ENCODE measurements around the gene PCID2.

PCID2 gene

GRCh38 chr13:113146750-113147149, 61.7 kb downstream of the PCID2 start:
- Mint-ChIP-seq H3K36me3 (ENCODE audit: low read depth) (no peaks in the 10 kb centered on the region), H3K27ac (no peak overlapping the region), H3K9me3 (no peaks in the 10 kb centered on the region), H3K4me1 (peaks cover 7% of the 10 kb centered on the region), H3K27me3 (peaks cover 9% of the 10 kb centered on the region), H3K4me3 (no peak overlapping the region)
- DNase-seq (no peak), ATAC-seq (no peak)

DNA sequence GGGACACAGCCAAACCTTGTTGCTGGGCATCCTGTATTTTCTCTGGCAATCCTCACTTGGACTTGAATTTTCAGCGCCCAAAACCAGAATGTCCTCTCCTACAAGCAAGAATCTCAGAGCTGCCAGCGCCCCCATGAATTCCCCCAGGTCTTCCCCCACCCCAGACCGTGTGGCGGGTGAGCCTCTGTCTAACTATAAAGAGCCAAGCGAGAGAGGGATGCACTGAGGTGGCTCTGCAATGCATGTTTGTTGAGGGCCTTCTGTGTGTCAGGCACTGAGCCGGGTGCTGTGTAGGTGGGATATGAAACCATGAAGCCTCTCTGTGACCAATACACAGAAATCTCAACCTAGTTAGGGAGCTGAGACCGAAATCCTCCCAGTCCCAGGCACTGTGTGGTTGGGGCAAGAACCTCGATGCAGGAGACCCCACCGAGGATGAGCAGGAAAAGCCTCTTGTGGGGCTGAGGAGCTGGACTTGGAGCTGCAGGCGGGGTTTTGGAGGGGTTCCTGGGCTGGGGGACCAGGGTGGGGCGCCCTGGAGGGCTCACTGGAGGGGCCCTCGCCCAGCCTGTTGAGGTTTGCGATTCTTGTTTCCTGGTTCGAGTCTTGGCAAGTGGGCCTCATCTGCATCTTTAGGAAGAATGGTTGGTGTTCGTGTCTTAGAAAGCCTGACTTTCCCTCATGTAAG, 62.4 kb downstream of the PCID2 start:
- H3K4me1 Mint-ChIP-seq = peaks cover 7% of the 10 kb centered on the region
- no peak overlapping the region for H3K4me3 Mint-ChIP-seq
- H3K27ac Mint-ChIP-seq = no peak overlapping the region
- H3K27me3 Mint-ChIP-seq = peaks cover 5% of the 10 kb centered on the region
- ATAC-seq (peak; percentile 15), DNase-seq (no peak)
- no peaks in the 10 kb centered on the region for H3K36me3 Mint-ChIP-seq (ENCODE audit: low read depth)
- no peaks in the 10 kb centered on the region for H3K9me3 Mint-ChIP-seq

DNA sequence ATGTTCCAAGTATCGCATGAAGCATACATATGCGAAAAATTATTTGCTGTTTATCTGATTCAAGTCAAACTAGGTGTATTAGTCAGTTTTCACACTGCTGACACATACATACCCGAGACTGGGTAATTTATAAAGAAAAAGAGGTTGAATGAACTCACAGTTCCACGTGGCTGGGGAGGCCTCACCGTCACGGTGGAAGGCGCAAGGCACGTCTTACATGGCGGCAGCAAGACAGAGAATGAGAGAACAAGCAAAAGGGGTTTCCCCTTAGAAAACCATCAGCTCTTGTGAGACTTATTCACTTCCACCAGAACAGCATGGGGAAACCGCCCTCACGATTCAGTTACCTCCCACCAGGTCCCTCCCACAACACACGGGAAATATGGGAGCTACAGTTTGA, 63.0 kb downstream of the PCID2 start:
- no peak overlapping the region for H3K4me3 Mint-ChIP-seq

DNA sequence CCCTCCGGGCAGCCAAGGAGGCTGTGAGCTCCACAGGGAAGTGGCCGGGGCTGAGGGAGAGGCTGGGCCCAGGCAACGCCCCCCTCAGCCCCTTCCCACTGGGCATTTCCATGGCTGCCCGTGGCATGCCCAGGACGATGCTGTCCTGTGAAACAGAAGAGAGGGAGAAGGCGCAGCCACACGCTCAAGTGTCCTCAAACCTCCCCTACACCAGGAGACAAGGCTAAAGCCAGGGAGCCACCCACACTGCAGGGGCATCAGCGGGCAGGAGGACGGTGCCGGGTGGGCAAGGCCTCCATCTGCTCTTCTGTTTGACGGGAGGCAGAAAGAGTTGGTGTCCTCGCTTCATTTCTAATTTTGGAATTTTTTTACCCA, 64.2 kb downstream of the PCID2 start:
- DNase-seq (no peak), ATAC-seq (no peak)
- Mint-ChIP-seq H3K27me3 (no peaks in the 10 kb centered on the region), H3K36me3 (ENCODE audit: low read depth) (no peaks in the 10 kb centered on the region), H3K27ac (no peak overlapping the region), H3K4me1 (peaks cover 7% of the 10 kb centered on the region), H3K9me3 (no peaks in the 10 kb centered on the region), H3K4me3 (no peak overlapping the region)

More for the DNA sequence above, 63.0 kb downstream of the PCID2 start:
- Mint-ChIP-seq H3K27me3 (peaks cover 2% of the 10 kb centered on the region), H3K27ac (no peak overlapping the region), H3K4me1 (peaks cover 7% of the 10 kb centered on the region), H3K36me3 (ENCODE audit: low read depth) (no peaks in the 10 kb centered on the region), H3K9me3 (no peaks in the 10 kb centered on the region)
- peak; percentile 16 for DNase-seq
- peak; percentile 40 for ATAC-seq

DNA sequence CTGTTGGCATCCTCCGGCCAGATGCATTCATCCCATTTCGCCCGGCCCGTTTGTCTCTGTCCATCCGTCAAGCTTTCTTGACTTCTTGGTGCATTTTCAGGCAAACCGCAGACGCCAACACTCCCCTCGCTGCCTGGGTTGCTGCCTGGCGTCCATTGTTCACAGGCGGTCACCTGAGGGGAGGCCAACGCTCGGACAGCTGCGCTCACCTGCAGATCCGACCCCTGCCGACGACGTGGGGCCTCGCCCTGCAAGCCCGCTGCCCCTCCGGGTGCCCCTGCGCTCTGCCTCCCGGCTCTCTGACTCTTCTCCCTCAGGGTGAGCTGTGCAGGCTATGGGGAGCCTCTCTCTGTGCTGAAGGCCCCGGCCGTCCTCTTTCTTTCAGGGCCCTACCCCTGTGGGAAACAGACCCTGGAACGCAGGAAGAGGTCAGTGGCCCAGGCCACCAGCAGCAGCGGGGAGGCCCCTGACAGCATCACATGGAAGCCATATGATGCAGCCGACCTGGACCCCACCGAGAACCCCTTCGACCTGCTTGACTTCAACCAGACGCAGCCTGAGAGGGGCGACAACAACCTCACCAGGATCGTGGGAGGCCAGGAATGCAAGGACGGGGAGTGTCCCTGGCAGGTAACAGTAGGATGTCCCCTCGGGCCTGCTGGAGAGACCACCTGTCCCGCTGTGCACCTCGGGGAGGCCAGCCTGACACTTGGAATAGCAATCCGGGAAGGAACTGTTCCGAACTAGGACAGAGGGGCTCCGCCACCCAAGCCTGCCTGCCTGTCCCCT, 64.8 kb downstream of the PCID2 start:
- no peaks in the 10 kb centered on the region for H3K36me3 Mint-ChIP-seq (ENCODE audit: low read depth)
- H3K4me1 Mint-ChIP-seq = peaks cover 7% of the 10 kb centered on the region
- no peak for DNase-seq
- no peaks in the 10 kb centered on the region for H3K27me3 Mint-ChIP-seq
- no peak overlapping the region for H3K4me3 Mint-ChIP-seq
- no peak overlapping the region for H3K27ac Mint-ChIP-seq
- ATAC-seq = no peak
- H3K9me3 Mint-ChIP-seq = no peaks in the 10 kb centered on the region

DNA sequence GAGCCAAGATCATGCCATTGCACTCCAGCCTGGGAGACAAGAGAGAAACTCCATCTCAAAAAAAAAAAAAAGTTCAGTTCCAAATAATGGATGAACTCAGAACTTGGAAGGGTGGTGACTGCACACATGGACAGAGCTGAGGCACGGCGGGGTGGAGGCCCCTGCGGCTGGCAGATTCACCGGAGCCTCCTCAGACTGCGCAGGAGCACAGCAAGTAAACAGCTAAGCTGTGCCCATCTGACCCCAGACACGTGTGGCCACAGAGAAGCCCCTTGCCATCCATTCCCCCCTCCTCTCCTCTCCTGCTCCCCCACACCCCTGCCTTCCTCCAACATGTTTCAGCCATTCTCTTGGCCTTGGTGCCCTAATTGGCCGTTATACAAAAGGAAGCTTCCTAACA, 65.6 kb downstream of the PCID2 start:
- DNase-seq (no peak), ATAC-seq (no peak)
- Mint-ChIP-seq H3K9me3 (no peaks in the 10 kb centered on the region), H3K4me1 (peaks cover 7% of the 10 kb centered on the region), H3K36me3 (ENCODE audit: low read depth) (no peaks in the 10 kb centered on the region), H3K27ac (no peak overlapping the region), H3K4me3 (no peak overlapping the region), H3K27me3 (no peaks in the 10 kb centered on the region)

- Mint-ChIP-seq H3K27me3 (no peaks in the 10 kb centered on the region), H3K4me1 (peaks cover 7% of the 10 kb centered on the region), H3K9me3 (no peaks in the 10 kb centered on the region), H3K36me3 (ENCODE audit: low read depth) (no peaks in the 10 kb centered on the region), H3K27ac (no peak overlapping the region), H3K4me3 (no peak overlapping the region)
- ATAC-seq = no peak
- no peak for DNase-seq
Observed at GRCh38 chr13:113141601-113141970, 66.9 kb downstream of the PCID2 start.

- H3K27ac Mint-ChIP-seq = no peak overlapping the region
- no peaks in the 10 kb centered on the region for H3K36me3 Mint-ChIP-seq (ENCODE audit: low read depth)
- no peaks in the 10 kb centered on the region for H3K27me3 Mint-ChIP-seq
- no peak for ATAC-seq
- no peaks in the 10 kb centered on the region for H3K9me3 Mint-ChIP-seq
- no peak for DNase-seq
- H3K4me1 Mint-ChIP-seq = peaks cover 5% of the 10 kb centered on the region
- no peak overlapping the region for H3K4me3 Mint-ChIP-seq
Observed at GRCh38 chr13:113140677-113141600, 67.5 kb downstream of the PCID2 start.

- Mint-ChIP-seq H3K27ac (no peak overlapping the region), H3K4me1 (no peaks in the 10 kb centered on the region), H3K27me3 (no peaks in the 10 kb centered on the region), H3K9me3 (no peaks in the 10 kb centered on the region), H3K36me3 (ENCODE audit: low read depth) (no peaks in the 10 kb centered on the region), H3K4me3 (no peak overlapping the region)
- DNase-seq = no peak
- no peak for ATAC-seq
Observed at GRCh38 chr13:113139577-113139976, 68.9 kb downstream of the PCID2 start.

GRCh38 chr13:113138792-113139551, 69.5 kb downstream of the PCID2 start:
- H3K27ac Mint-ChIP-seq = no peak overlapping the region
- no peak for ATAC-seq
- H3K4me1 Mint-ChIP-seq = no peaks in the 10 kb centered on the region

DNA sequence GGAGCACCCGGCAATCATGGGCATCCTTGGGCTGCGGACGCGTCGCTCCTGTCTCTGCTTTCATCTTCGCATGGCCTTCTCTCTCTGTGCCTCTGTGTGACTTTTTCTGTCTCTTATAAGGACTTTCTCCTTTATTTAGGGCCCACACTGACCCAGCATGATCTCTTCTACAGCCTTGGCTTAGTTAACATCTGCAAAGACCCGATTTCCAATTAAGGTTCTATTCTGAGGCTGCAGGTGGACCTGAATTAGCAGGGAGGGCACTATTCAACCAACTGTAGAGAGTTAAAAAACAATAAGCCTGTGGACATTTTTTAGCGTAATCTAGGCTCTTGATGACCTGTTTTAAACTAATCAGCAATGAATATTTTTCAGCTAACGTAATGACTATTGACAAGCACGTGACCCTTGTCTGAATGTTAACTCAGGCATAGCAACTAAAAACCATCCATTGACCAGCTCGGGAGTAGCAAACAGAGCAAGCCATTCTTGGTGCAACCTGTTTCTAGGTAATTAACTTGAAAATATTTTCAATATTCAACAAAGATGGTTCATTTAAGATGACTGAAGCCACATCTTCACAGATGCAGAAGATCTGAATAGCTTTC, 70.7 kb downstream of the PCID2 start:
- Mint-ChIP-seq H3K4me3 (no peak overlapping the region), H3K27ac (no peak overlapping the region), H3K27me3 (peaks cover 5% of the 10 kb centered on the region), H3K9me3 (no peaks in the 10 kb centered on the region), H3K36me3 (ENCODE audit: low read depth) (no peaks in the 10 kb centered on the region), H3K4me1 (no peaks in the 10 kb centered on the region)
- ATAC-seq (no peak), DNase-seq (no peak)

More at GRCh38 chr13:113138792-113139551, 69.5 kb downstream of the PCID2 start:
- DNase-seq = no peak
- H3K36me3 Mint-ChIP-seq (ENCODE audit: low read depth) = no peaks in the 10 kb centered on the region
- peaks cover 5% of the 10 kb centered on the region for H3K27me3 Mint-ChIP-seq
- H3K4me3 Mint-ChIP-seq = no peak overlapping the region
- H3K9me3 Mint-ChIP-seq = no peaks in the 10 kb centered on the region

DNA sequence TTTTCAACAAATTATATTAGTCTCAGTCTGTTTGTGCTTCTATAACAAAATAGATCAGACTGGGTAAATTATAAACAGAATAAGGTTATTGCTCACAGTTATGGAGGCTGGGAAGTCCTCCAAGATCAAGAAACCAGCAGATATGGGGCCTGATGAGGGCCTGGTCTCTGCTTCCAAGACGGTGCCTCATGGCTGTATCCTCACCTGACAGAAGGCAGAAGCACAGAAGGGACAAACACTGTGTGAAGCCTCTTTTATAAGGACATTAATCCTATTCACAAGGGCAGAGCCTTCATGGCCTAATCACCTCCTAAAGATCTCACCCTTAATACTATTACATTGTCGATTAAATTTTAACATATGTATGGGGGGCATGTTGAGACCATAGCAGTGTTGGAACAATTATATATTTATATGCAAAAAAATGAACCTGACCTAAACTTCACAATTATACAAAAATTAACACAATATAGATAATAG, 73.1 kb downstream of the PCID2 start:
- Mint-ChIP-seq H3K27me3 (peaks cover 14% of the 10 kb centered on the region), H3K36me3 (ENCODE audit: low read depth) (no peaks in the 10 kb centered on the region), H3K4me1 (no peaks in the 10 kb centered on the region), H3K9me3 (no peaks in the 10 kb centered on the region), H3K4me3 (no peak overlapping the region), H3K27ac (no peak overlapping the region)
- no peak for ATAC-seq
- DNase-seq = no peak

DNA sequence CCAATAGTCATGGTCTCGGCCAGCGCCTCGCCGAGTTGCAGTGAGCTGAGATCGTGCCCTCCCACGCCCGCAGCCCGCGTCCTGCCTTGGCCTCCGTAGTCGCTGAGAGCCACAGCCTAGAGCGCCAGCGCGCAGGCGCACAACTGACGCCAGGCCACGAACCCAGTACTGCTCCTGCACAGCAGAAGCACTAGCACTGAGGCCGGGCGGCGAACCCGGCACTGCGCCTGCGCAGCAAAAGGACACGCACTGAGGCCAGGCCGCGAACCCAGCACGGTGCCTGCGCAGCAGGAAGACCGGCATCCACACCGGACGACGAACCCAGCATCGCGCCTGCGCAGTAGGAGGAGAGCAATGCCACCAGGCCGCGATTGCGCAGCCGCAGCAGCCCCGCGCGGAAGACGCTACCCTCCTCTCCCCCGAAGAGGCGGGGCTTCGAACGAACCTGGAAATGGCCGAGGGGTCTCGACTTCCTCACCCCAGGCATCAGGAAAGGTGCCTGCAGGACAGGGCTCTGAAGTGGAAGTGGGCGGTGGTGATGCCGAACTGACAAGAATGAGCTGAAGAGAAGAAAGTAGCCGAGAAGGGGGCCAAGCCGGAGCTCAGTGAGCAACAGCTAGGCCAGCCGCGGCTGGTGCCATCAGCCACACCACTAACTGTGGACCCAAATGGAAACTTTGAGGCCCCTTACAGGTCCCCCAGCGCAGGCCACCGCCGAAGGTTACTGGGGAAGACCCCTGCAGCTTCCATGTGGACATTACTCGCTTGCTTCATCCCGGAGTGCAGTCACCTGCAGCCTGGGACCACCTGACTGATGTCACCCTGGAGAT, 78.3 kb downstream of the PCID2 start:
- Mint-ChIP-seq H3K27me3 (peaks cover 40% of the 10 kb centered on the region), H3K4me3 (peak overlapping the region; percentile 3), H3K27ac (no peak overlapping the region), H3K9me3 (no peaks in the 10 kb centered on the region), H3K4me1 (peaks cover 2% of the 10 kb centered on the region), H3K36me3 (ENCODE audit: low read depth) (no peaks in the 10 kb centered on the region)
- DNase-seq (peak; percentile 50), ATAC-seq (peak; percentile 52)

All from activated naive CD8-positive, alpha-beta T cell treated with anti-CD3 and anti-CD28 coated beads, Interleukin-2, amount 50 U/mL, for 24 hours (primary cell).